ACC112 (cell line): ENCODE measurements around the gene IZUMO3.
"Not testable (repeated sequence)": the region's sequence is repeated elsewhere in the genome, so short reads cannot be mapped to it uniquely, and the experiment has no call there.

Source experiments
- H2AFZ ChIP-seq: fragments of 200-600 bp; sonication (generic); one replicate; pipeline ENCODE4 v1.6.0; 2017; ENCODE audit warnings: antibody characterized with exemption, low read length; ENCODE audit not compliant: unreplicated experiment
- H3K27ac ChIP-seq: fragments of 200-600 bp; sonication (generic); 2 replicates; pipeline ENCODE4 v1.5.1; 2014; ENCODE audit warnings: low read depth, mild to moderate bottlenecking, antibody characterized with exemption, low read length, moderate library complexity
- H3K27me3 ChIP-seq: fragments of 200-600 bp; sonication (generic); 2 replicates; pipeline ENCODE4 v1.6.1; 2014; ENCODE audit warnings: mild to moderate bottlenecking, antibody characterized with exemption, low read length, moderate library complexity, mixed read lengths; ENCODE audit not compliant: insufficient read depth
- H3K36me3 ChIP-seq: fragments of 200-600 bp; sonication (generic); 2 replicates; pipeline ENCODE4 v1.6.1; 2016; ENCODE audit warnings: mild to moderate bottlenecking, antibody characterized with exemption, low read length, moderate library complexity, mixed read lengths; ENCODE audit not compliant: insufficient read depth
- H3K4me1 ChIP-seq: fragments of 200-600 bp; sonication (generic); one replicate; pipeline ENCODE4 v1.6.1; 2016; ENCODE audit warnings: low read length, mixed read lengths; ENCODE audit not compliant: insufficient read depth, unreplicated experiment, control insufficient read depth
- H3K4me3 ChIP-seq: fragments of 200-600 bp; sonication (generic); 2 replicates; pipeline ENCODE4 v1.5.1; 2014; ENCODE audit warnings: mild to moderate bottlenecking, low read depth, low read length
- H3K79me2 ChIP-seq: fragments of 200-600 bp; sonication (generic); one replicate; pipeline ENCODE4 v1.6.0; 2016; ENCODE audit warnings: low read length; ENCODE audit not compliant: control insufficient read depth, unreplicated experiment, insufficient read depth

IZUMO3 gene

DNA sequence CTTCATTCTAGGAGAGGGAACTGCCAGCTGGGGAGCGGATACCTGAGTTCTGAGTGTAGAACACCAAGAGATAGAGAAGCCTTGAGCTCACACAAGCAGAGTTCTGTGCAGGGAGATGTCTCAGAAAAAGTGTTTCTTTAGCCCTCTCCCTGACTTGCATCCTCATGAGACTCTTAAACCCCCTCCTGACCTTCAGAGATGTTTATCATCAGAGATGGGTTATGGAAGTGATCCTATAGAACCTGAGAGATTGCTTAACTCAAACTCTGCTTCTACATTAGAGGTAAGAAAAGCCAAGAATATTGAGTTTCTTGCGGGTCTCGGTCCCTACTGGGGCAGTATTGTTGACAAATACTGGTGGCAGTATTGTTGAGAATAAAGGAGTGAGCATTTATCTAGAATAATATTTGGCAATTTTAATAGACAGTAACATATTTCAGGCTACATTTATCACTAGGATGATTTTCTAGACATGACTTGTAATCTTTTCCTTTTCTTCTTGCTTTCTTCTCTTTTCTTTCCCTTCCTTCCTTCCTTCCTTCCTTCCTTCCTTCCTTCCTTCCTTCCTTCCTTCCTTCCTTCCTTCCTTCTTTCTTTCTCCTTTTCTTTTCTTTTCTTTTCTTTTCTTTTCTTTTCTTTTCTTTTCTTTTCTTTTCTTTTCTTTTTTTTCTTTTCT is at the start of gene IZUMO3:
Gene IZUMO3 (minus strand): TSS at position 51 of the 676 bp plus-strand sequence. CDS start 248 bp downstream, outside the sequence.
- Histone ChIP-seq H3K4me1 (no peaks in the 10 kb centered on the region), H3K36me3 (no peaks in the 10 kb centered on the region), H3K79me2 (no peaks in the 10 kb centered on the region), H3K27me3 (no peaks in the 10 kb centered on the region), H2AFZ (no peak within 1 kb of the TSS), H3K27ac (no peak within 1 kb of the TSS), H3K4me3 (no peak within 1 kb of the TSS)

GRCh38 chr9:24594234-24594850 is 48.6 kb upstream of the IZUMO3 start:
- H3K4me3 ChIP-seq = no peak overlapping the region

GRCh38 chr9:24590432-24590831 is 44.7 kb upstream of the IZUMO3 start:
- Histone ChIP-seq H3K79me2 (no peaks in the 10 kb centered on the region), H3K27me3 (no peaks in the 10 kb centered on the region), H3K36me3 (no peaks in the 10 kb centered on the region), H3K27ac (no peak overlapping the region), H3K4me3 (no peak overlapping the region), H3K4me1 (no peaks in the 10 kb centered on the region), H2AFZ (no peak overlapping the region)

More at GRCh38 chr9:24594234-24594850, 48.6 kb upstream of the IZUMO3 start:
- Histone ChIP-seq H3K4me1 (no peaks in the 10 kb centered on the region), H2AFZ (no peak overlapping the region), H3K27ac (no peak overlapping the region), H3K27me3 (no peaks in the 10 kb centered on the region), H3K79me2 (no peaks in the 10 kb centered on the region), H3K36me3 (no peaks in the 10 kb centered on the region)

GRCh38 chr9:24587883-24588282 is 42.2 kb upstream of the IZUMO3 start:
- H2AFZ ChIP-seq = no peak overlapping the region
- H3K4me1 ChIP-seq = no peaks in the 10 kb centered on the region
- no peak overlapping the region for H3K27ac ChIP-seq
- no peak overlapping the region for H3K4me3 ChIP-seq
- no peaks in the 10 kb centered on the region for H3K36me3 ChIP-seq
- no peaks in the 10 kb centered on the region for H3K79me2 ChIP-seq
- H3K27me3 ChIP-seq = no peaks in the 10 kb centered on the region

DNA sequence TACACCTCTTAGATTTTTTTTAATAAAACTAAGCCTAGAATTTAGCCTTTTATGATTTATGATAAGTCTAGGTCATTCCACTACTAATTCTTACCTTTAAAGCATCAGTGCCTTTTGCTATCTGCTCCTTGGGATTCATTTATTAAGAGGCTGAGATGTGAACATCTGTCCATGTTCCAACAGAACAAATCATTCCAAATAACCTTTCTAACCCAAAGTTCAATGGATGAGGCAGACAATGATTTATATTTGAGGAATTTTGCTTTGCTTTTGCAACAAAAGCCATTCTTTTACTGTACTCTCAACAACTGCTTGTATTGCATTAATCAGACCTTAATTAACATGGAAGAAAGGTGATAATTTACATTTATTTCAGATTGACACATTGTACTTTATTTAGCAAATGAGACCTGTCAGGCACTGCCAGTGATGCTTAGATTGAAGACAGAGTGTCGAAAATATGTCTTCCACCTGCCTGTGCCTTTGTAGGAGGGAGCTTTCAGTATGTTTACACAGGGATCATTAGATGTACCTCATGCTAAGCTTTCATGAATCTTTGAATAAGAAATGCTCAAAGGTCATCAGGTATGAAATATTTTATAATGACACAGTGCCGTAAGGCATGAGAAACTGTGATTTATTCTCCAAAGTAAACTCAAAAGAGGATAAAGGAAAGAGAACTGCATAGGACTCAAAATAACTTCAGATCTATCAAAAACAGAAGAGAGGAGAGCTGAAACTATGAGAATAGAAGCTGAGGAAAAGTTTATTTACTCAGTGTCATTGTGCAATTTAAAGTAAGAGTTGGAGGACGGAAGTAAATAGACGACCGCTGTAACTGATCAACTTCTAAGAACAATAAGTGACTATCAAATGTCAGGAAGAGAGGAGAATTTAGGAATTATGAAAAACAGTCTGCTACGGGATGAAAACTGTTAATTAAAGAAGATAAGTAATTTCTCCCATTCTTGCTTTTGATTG is 36.7 kb upstream of the IZUMO3 start:
- no peak overlapping the region for H3K27ac ChIP-seq
- no peaks in the 10 kb centered on the region for H3K79me2 ChIP-seq
- H3K36me3 ChIP-seq = no peaks in the 10 kb centered on the region
- no peak overlapping the region for H3K4me3 ChIP-seq
- no peak overlapping the region for H2AFZ ChIP-seq
- no peaks in the 10 kb centered on the region for H3K4me1 ChIP-seq
- no peaks in the 10 kb centered on the region for H3K27me3 ChIP-seq

GRCh38 chr9:24580005-24580404 is 34.3 kb upstream of the IZUMO3 start:
- not testable (repeated sequence) for H3K4me3 ChIP-seq, H2AFZ ChIP-seq, H3K27me3 ChIP-seq, H3K79me2 ChIP-seq, H3K27ac ChIP-seq, H3K36me3 ChIP-seq, H3K4me1 ChIP-seq

GRCh38 chr9:24572406-24572805 is 26.7 kb upstream of the IZUMO3 start:
- no peaks in the 10 kb centered on the region for H3K79me2 ChIP-seq
- no peak overlapping the region for H2AFZ ChIP-seq
- H3K4me3 ChIP-seq = no peak overlapping the region
- H3K4me1 ChIP-seq = no peaks in the 10 kb centered on the region
- H3K27ac ChIP-seq = no peak overlapping the region
- H3K27me3 ChIP-seq = no peaks in the 10 kb centered on the region
- H3K36me3 ChIP-seq = no peaks in the 10 kb centered on the region

- no peaks in the 10 kb centered on the region for H3K36me3 ChIP-seq
Observed at GRCh38 chr9:24561957-24562356, 16.3 kb upstream of the IZUMO3 start.

DNA sequence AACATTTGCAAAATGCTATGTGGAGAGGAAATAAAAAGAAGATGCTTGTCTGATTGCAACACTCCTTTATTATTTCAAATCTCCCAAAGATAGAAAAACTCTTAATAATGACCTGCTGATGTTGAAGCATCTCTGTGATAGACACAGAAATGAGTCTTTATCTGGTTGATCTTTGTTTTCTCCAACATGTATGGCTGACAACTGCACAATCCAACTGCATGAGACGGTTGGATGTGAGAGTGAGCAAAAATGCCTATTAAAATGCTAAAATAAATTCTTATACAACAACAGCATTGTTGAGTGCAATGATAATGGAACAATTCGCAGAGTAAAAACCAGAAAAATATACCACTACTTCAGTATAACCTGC is 7.5 kb upstream of the IZUMO3 start:
- H3K79me2 ChIP-seq = no peaks in the 10 kb centered on the region
- no peak overlapping the region for H2AFZ ChIP-seq
- H3K36me3 ChIP-seq = no peaks in the 10 kb centered on the region
- H3K27ac ChIP-seq = no peak overlapping the region
- no peak overlapping the region for H3K4me3 ChIP-seq
- H3K4me1 ChIP-seq = no peaks in the 10 kb centered on the region
- H3K27me3 ChIP-seq = no peaks in the 10 kb centered on the region

More at GRCh38 chr9:24561957-24562356, 16.3 kb upstream of the IZUMO3 start:
- Histone ChIP-seq H3K79me2 (no peaks in the 10 kb centered on the region), H3K4me1 (no peaks in the 10 kb centered on the region), H3K27ac (no peak overlapping the region), H3K4me3 (no peak overlapping the region), H3K27me3 (no peaks in the 10 kb centered on the region), H2AFZ (no peak overlapping the region)

DNA sequence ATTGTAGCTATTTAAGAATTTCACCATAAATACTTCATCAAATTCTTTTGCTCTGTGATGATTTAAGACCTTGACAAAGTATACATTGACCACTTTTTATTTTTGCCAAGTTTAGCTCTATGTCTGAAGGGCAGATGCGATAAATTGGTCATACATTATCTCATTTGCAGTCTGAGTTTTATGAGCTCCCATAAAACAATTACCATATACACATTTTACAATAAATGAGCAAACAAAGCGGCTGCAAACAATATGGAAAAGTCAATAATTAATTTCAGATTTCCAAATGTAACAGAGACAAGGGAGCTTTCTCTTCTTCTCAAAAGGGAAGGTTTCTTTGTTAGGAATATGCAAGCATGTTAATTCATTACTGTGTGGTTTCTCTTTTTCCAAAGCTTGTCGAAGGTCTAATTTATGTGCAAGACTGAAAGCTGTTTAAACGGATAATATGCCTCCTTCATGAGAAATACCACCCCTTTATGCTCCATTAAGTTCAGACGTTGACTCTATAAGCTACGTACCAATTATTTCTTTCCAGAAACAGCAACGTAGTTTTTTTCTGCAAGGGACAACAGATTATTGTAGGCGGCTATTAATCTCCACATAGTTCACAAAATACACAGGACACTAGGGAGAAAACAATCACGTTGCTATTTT is 7.0 kb upstream of the IZUMO3 start:
- no peak overlapping the region for H3K27ac ChIP-seq
- no peak overlapping the region for H3K4me3 ChIP-seq
- no peak overlapping the region for H2AFZ ChIP-seq
- H3K4me1 ChIP-seq = no peaks in the 10 kb centered on the region
- H3K27me3 ChIP-seq = no peaks in the 10 kb centered on the region
- H3K79me2 ChIP-seq = no peaks in the 10 kb centered on the region
- H3K36me3 ChIP-seq = no peaks in the 10 kb centered on the region
